Measurements from ENCODE around the gene HAP1.

DNA sequence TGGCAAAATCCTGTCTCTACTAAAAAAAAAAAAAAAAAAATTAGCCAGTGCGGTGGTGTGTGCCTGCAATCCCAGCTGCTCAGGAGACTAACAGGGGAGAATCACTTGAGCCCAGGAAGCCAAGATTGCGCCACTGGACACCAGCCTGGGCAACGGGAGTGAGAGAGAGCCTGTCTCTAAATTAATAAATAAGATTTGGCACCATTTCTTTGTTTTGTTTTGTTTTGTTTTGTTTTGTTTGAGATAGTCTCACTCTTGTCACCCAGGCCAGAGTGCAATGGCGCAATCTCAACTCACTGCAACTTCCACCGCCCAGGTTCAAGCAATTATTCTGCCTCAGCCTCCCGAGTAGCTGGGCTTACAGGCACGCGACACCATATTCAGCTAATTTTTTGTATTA is 31.7 kb downstream of the HAP1 start:
- TF ChIP-seq POLR2A (IDR thresholded peaks at IDR 0.05), result no peak
- TF ChIP-seq CTCF (IDR thresholded peaks at IDR 0.05), result no peak

Measured in heart left ventricle (tissue), 13 donors.